SK-N-SH treated with all-trans-retinoic acid at 6 μM for 48 hours (cell line): ENCODE results near the gene KLRF2.

Experiments
- ARNTL ChIP-seq: fragments of 450-650 bp; formaldehyde crosslinking; IDR thresholded peaks from 2 replicates; pipeline ENCODE4 v1.5.0; 2020; ENCODE audit warnings: low read depth, mild to moderate bottlenecking, moderate library complexity, borderline replicate concordance
- BACH2 ChIP-seq: fragments of 250-450 bp; sonication (Bioruptor Pico); IDR thresholded peaks from 2 replicates; pipeline ENCODE4 v1.9.0; 2021; ENCODE audit warnings: mild to moderate bottlenecking, borderline replicate concordance
- ESRRG ChIP-seq: fragments of 250-450 bp; sonication (Bioruptor Pico); IDR thresholded peaks from 2 replicates; pipeline ENCODE4 v1.6.1; 2021; ENCODE audit warnings: mild to moderate bottlenecking
- TCF4 ChIP-seq: fragments of 250-450 bp; sonication (Bioruptor Pico); IDR thresholded peaks from 2 replicates; pipeline ENCODE4 v1.8.0; 2021; ENCODE audit warnings: mild to moderate bottlenecking, moderate library complexity, borderline replicate concordance
- TSHZ2 ChIP-seq: fragments of 250-450 bp; sonication (Bioruptor Pico); IDR thresholded peaks from 2 replicates; pipeline ENCODE4 v1.5.0; 2020; ENCODE audit warnings: mild to moderate bottlenecking, moderate library complexity
- ZC3H10 ChIP-seq: fragments of 250-450 bp; sonication (Bioruptor Pico); IDR thresholded peaks from 2 replicates; pipeline ENCODE4 v1.5.1; 2021; ENCODE audit warnings: mild to moderate bottlenecking, moderate library complexity
- ZFP3 ChIP-seq: fragments of 250-450 bp; sonication (Bioruptor Pico); IDR thresholded peaks from 2 replicates; pipeline ENCODE4 v1.5.0; 2020; ENCODE audit warnings: mild to moderate bottlenecking, moderate library complexity
- ZFP30 ChIP-seq: fragments of 450-650 bp; formaldehyde crosslinking; IDR thresholded peaks from 2 replicates; pipeline ENCODE4 v1.5.0; 2022; ENCODE audit warnings: mild to moderate bottlenecking, moderate library complexity
- ZNF565 ChIP-seq: fragments of 450-650 bp; formaldehyde crosslinking; conservative IDR thresholded peaks from 2 replicates; pipeline ENCODE4 v1.5.0; 2020; ENCODE audit warnings: low read depth, mild to moderate bottlenecking, moderate library complexity
- TF ChIP-seq, protein P1 (sequence below): fragments of 250-450 bp; sonication (Bioruptor Pico); IDR thresholded peaks from 2 replicates; pipeline ENCODE4 v1.5.1; 2020; ENCODE audit warnings: low read depth, mild to moderate bottlenecking, moderate library complexity

- TF ChIP-seq ZFP30 (CRISPR knock-in tag) (no peak), ZC3H10 (CRISPR knock-in tag) (no peak), BACH2 (no peak), ZNF565 (no peak), TCF4 (CRISPR knock-in tag) (no peak), ESRRG (CRISPR knock-in tag) (no peak), ARNTL (no peak), TSHZ2 (CRISPR knock-in tag) (no peak), ZFP3 (CRISPR knock-in tag) (no peak)
- TF ChIP-seq, protein P1, sequence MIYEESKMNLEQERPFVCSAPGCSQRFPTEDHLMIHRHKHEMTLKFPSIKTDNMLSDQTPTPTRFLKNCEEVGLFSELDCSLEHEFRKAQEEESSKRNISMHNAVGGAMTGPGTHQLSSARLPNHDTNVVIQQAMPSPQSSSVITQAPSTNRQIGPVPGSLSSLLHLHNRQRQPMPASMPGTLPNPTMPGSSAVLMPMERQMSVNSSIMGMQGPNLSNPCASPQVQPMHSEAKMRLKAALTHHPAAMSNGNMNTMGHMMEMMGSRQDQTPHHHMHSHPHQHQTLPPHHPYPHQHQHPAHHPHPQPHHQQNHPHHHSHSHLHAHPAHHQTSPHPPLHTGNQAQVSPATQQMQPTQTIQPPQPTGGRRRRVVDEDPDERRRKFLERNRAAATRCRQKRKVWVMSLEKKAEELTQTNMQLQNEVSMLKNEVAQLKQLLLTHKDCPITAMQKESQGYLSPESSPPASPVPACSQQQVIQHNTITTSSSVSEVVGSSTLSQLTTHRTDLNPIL (CRISPR knock-in tag), result no peak
Observed at GRCh38 chr12:9940375-9940774, 59.1 kb downstream of the KLRF2 start.
